Suprapubic skin (tissue), 4 donors: ENCODE measurements around the gene RAB32. TPM values are rescaled to one million over a fixed set of nuclear protein-coding genes. Genes with fewer than 3 reads are reported as not detected.

Experiments
- DNase-seq, 2 donors: peaks; one replicate each; pipeline ENCODE4 v3.0.0-alpha.2; 2019; ENCODE audit warnings: low spot score in 2 of 2
- H3K27ac ChIP-seq: fragments of 200-600 bp; sonication (generic); one replicate; pipeline ENCODE4 v1.5.1; 2019
- H3K27me3 ChIP-seq: fragments of 200-600 bp; sonication (generic); one replicate; pipeline ENCODE4 v1.5.1; 2019
- H3K36me3 ChIP-seq: fragments of 200-600 bp; sonication (generic); one replicate; pipeline ENCODE4 v1.5.1; 2019
- H3K4me1 ChIP-seq: fragments of 200-600 bp; sonication (generic); one replicate; pipeline ENCODE4 v1.5.1; 2019
- H3K4me3 ChIP-seq: fragments of 200-600 bp; sonication (generic); one replicate; pipeline ENCODE4 v1.5.1; 2019; ENCODE audit warnings: mild to moderate bottlenecking
- H3K9me3 ChIP-seq: fragments of 200-600 bp; sonication (generic); one replicate; pipeline ENCODE4 v1.5.1; 2019
- EP300 ChIP-seq: sonication (generic); formaldehyde crosslinking; IDR thresholded peaks from one replicate; pipeline ENCODE4 v1.6.1; 2017; ENCODE audit warnings: antibody characterized with exemption
- POLR2AphosphoS5 ChIP-seq, 3 donors: sonication (generic); formaldehyde crosslinking; IDR thresholded peaks; one replicate each; pipeline ENCODE4 v1.6.1; 2017; ENCODE audit warnings: antibody characterized with exemption in 3 of 3
- WGBS: methylation state at CpG from one replicate; pipeline ENCODE4 v1.1.5; 2018; 5-methylcytosine and 5-hydroxymethylcytosine counted together
- total RNA-seq, 4 donors: library from RNA; depleted of rRNA; stranded (reverse); fragments of >200 nt; gene quantifications; one replicate each; pipeline ENCODE4 v1.1.0, GENCODE V29; 2016

The RAB32 gene
- total RNA-seq, 4 donors from 2014 or later = 5.9 to 20.3 (median 13.4) TPM

- WGBS = 77% methylated on average over 6 of the region's 6 CpGs
Observed at GRCh38 chr6:146602526-146602925, 58.9 kb downstream of the RAB32 start.

More at GRCh38 chr6:146602526-146602925, 58.9 kb downstream of the RAB32 start:
- Histone ChIP-seq H3K27ac (no peak overlapping the region), H3K4me1 (peaks cover 5% of the 10 kb centered on the region), H3K4me3 (no peak overlapping the region), H3K27me3 (no peaks in the 10 kb centered on the region), H3K36me3 (no peaks in the 10 kb centered on the region), H3K9me3 (no peaks in the 10 kb centered on the region)
- no peak for TF ChIP-seq POLR2AphosphoS5 (IDR thresholded peaks at IDR 0.05)
- no peak for TF ChIP-seq EP300
- DNase-seq = no peak

Other genes starting within 250 kb of the RAB32 start
- 1 to 10 TPM in 1 of 4 donors, under 1 TPM in 2, not detected in 1; 0.26 to 3.6 (median 0.29) TPM for gene ADGB, start 55.1 kb downstream of the RAB32 start, total RNA-seq